CD4-positive, alpha-beta T cell treated with Interleukin-4 for 4 hours (primary cell): Measurements from ENCODE around the gene GMCL2.

Experiments used
- DNase-seq: peaks from one replicate; pipeline ENCODE4 v3.0.0-alpha.2; 2020

Gene GMCL2

DNA sequence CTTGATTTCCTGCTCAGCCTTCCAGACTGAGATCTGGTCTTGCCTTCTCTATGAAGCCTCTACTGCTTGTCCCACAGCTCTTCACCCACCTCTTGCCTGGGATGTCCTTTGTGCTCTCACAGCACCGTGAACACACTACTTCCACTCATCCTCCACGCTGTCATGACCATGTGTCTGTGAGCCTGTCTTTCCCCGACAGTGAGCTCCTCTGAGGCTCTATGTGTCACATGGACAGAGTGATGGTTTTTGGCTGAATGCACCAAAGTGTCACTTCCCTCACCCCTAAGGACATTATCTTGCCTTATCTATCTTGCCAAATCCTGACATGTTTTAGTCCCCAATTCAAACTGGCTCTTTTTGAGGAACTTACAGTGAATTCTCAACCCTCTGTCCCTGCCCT, 34.1 kb upstream of the GMCL2 start:
- DNase-seq, result no peak

DNA sequence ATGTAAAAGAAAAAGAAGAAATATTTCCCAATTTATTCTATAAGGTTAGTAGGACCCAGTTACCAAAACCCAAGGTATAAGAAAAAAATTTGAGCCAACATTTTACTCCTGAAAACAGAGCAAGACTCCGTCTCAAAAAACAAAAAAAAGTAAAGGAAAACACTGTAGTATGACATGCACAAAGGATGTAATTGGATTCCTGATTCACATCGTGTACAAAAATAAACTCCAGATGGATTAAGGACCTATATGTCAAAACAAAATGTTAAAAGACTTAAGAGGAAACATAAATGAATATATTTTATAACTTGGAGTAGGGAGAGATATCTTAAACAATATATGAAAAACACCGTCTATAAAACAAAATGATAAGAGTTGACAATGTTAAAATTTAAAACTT, 31.7 kb upstream of the GMCL2 start:
- no peak for DNase-seq

- DNase-seq, result no peak
Observed at GRCh38 chr5:178218237-178218776, 31.1 kb upstream of the GMCL2 start.

DNA sequence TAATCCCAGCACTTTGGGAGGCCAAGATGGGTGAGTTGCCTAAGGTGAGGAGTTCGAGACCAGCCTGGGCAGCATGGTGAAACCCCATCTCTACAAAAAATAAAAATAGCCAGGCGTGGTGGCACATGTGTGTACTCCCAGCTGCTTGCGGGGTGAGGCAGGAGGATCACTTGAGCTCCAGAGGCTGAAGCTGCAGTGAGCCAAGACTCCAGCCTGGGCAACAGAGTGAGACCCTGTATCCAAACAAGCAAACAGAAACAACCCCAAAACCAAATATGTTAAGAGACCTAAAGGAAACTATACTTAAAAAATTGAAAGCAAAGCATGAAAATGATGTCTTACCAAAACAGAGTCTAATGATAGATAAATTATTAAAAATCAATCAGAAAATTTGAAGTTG, 29.6 kb upstream of the GMCL2 start:
- DNase-seq, result no peak

DNA sequence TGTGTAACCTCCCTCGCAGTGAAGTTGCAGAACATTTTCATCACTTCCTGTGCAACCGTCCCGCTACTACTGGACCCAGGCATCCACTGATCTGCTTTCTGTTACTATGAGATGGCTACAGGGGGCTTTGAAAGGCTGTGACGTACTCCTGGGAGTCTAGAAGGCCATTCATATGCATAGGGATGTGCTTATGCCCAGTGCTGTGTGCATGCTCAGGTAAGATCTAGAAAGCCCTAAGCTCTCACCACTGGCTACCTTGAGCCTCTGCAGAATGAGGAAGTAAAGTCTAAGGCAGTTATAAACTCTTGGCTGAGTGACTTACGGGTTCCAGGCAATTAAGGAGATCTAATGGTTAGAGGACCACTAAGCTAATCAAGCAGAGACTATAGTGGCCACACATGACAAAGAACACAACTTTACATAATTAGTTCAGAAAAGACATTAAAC, 28.9 kb upstream of the GMCL2 start:
- no peak for DNase-seq

DNA sequence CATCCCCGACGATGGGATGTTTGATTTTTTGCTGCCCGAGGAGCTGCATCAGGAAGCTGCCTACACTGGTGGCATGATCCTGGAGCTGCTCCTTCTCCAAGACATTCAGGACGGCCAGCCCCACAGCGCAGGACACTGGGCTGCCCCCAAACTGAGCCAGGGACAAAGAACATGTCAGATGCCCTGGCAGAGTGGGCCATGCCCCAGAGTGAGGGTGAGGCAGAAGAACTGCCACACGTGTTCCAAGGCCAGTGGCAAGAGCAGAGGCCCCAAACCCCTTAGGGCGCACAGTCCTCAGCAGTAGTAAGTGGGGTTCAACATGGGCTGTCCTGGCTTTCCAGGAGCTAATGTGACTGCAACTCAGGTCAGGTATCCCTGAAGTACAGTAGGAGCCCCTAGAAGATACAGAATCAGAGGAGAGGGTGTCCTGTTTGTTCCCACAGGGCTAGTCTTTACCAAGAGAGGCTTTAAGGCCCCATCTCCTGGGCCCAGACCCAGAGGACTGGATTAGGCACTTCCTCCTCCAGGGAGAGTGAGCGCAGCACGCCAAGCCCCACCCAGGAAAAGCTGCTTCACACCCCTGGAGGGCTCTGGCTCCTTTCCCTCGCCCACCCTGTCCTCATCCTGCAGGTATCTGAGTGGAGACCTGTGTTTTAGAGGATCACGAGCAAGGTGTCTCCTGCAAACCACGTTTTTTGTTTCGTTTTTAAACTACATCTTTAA, 28.3 kb upstream of the GMCL2 start:
- no peak for DNase-seq

DNA sequence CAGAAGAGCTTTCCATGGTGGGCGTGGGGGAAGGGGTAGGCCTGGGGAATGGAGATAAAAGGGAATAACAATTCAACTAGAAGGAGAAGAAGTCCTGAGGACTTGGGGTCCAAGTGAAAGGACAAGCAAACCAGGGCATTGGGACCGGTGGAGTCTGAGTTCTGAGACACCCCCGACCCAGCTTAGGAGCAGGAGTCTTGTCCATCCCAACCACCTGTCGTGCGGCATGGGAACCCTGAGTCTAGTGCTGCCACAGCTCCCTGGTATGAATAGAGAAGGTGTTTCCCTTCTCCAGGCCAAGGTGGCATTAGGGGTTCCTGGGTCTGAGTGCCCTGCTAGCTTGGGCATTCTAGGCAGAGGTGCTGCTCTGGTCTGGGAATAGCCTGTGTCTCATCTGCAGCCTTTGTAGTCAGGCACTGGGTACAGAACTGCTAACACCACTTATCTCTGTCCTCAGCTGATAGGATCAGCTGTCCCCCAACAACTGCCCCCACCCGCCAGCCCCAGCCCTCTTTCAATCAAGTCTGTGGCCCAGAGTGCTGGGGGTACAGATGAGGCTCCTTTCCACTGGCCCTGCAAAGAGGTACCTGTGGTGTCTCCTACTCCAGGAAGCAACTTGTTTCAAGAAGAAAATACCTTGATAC, 27.1 kb upstream of the GMCL2 start:
- no peak for DNase-seq

DNA sequence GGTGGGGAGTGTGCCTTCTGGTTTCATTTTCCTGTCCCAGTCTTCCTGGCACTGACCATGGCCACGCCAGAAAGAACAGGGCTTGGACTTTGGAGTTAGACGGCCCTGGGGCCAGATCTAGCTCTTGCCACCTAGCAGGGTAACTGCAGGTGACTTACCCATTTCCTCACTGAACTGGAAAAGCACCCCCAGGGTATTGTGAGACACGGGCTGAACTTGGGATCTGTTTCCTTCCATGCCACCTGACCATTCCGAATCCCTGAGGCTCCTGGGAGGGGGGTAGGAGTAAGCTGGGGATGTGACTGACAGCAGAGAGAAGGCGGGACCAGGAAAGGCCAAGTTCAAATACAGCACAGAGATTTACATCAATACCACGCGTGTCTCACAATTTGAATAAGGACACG, 26.6 kb upstream of the GMCL2 start:
- DNase-seq, result no peak

GRCh38 chr5:178213003-178213461, 25.9 kb upstream of the GMCL2 start:
- DNase-seq, result no peak

DNA sequence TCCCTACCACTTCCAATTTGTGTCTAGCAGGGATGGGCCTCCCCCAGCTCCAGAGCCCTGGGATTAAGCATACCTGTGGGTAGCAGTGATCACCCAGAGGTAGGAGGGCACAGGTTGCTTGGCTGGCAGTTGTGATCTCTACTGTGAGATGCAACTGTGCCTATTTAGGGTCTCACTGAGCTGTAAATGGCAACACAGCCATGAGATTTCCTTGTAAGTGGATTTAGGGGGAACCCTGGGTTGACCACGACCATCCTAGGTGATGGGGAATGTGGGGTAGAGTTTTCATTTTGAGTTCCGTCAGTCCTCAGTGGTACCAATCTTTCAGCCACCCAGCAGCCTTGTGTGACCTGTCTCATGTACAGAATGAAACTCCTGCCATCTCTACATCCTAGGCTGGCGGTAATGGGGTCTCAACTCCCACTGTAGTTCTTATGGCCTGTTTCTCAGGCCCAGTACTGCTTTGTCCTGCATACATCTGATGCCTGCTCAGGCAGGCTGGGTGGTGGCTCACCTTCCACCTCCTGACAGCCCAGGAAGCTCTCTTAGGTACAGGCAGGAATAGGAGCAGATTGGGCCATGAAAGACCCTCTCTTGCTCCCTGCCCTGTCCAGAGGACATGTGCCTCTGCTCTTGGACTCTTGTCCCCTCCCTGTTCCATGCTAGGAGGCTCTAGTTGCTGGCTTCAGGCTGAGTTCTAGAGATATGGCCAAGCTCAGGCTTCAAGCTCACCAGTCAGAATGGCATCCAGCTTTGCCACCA, 25.3 kb upstream of the GMCL2 start:
- no peak for DNase-seq

DNA sequence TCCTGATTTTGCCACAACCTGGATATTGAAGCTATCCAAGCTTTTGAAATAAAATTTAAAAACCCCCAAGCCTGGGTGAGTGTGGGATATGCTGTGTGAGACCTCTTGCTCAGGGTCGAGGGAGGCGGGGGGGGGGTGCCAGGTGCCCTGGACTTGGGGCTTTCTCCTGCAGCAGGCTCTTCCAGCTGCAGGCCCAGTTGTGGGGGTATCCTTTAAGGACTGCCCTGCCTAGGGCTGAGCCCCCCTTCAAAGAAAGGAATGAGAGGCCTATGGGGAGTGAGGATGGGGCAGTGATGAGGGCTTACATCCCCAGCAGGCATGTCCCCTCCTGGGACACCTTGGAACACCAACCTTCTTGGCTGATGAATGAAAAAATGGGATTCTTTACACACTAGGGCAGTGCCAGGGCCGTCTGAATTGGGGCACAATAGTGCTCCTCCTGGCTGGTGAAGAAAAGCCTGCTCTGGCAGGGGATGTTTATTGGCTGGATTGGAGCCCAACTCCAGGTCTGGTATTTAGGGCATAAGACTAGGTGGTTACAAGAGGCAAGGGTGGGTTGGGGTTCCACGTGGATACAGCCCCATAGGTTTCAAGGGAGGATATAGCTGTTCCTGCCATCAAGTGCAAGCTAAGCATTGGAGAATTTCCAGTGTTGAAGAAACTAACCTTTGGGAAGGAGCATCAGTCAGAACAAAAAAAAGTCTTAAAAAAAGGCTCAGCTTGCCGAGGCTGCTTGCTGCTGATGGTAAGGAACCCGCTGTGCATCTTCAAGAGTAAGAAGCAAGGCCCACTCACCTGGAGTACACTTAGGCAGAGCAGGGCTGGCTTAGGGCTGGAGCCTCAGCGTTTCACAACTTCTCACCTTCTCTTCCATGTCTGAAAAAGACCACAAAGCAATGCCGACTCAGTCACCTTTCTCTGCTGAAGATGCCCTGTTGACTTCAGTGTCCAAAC, 24.2 kb upstream of the GMCL2 start:
- DNase-seq, result no peak

- DNase-seq, result no peak
Observed at GRCh38 chr5:178210686-178211085, 23.5 kb upstream of the GMCL2 start.

DNA sequence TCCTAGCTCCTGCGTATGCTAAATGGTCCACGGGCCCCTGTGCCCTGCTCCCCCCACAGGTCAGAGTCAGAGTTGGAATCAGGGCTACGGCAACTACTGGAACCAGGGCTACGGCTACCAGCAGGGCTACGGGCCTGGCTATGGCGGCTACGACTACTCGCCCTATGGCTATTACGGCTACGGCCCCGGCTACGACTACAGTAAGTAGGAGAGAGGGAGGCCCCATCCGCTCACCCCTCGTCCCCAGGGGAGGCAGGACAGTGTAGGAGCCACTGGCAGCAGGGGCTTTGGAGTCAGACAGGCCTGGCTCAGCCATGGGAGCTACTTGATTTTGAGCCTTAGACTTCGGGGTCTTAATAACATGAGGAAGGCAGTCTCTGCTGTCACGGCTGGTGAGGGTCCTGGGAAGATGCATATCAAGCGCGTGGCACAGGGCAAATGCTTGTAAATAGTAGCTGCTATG, 22.9 kb upstream of the GMCL2 start:
- no peak for DNase-seq

GRCh38 chr5:178209334-178210072, 22.3 kb upstream of the GMCL2 start:
- no peak for DNase-seq

DNA sequence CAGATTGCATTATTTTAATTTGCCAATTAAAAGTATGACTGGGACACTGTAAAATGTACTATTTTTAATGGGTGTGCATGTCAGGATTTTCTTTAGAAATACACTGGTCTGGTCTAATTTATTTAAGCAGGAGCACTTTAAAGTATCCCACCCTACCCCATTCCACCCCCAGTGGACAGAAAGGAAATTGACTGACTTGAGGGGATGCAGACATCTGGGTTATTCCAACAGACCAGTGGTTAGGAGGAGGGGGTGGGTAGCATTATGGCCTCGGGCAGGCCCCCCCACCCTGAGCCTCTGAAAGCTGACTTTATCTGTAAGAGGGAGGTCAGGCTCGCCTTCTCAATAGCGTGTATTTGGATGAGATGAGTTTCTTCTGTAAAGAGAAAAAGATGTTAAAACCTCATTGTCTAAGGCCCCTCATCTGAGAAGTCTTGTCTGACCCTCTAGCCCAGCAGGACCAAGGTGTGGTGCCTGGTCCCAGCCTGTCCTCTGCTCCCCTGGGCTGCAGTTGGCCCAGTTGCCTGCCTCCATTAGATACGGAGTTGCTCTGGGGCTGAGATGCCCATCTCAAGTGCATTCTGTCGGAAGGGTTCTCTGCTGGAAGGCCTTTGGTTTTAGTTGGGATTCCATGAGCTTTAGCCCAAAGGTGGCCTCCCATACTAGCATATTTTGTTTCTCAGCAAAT, 21.5 kb upstream of the GMCL2 start:
- DNase-seq, result no peak

GRCh38 chr5:178207917-178208280, 20.7 kb upstream of the GMCL2 start:
- DNase-seq, result no peak

DNA sequence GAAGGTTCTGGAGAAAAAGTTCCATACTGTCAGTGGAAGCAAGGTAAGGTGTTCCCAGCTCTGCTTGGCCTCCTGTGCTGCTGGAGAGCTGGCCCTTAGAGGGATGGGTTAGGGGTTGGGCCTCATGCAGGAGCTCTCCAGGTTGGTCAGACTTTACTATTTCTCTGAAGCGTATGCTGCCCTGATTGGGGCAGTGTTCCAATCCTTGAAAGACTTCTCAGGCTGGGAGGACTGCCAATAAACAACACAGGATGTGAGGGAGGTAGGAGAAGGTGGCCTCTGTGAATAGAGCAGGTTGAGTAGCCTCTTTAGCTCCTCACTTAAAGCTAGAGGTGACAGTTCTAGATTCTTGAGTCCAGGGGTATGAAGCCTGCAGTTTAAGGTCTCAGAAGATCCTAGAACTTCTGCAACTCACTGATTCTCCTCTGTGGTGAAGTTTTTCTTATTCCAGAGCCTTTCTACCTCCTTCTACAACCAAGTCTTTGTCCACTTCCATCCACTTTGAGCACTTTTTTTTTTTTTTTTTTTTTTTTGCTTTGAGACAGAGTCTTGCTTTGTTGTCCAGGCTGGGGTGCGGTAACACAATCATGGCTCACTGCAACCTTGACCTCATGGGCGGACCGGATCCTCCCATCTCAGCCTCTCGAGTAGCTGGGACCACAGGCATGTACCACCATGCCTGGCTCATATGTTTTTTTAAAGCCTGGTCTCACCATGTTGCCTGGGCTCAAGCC, 20.2 kb upstream of the GMCL2 start:
- DNase-seq, result no peak

- DNase-seq, result no peak
Observed at GRCh38 chr5:178206166-178207101, 19.3 kb upstream of the GMCL2 start.

DNA sequence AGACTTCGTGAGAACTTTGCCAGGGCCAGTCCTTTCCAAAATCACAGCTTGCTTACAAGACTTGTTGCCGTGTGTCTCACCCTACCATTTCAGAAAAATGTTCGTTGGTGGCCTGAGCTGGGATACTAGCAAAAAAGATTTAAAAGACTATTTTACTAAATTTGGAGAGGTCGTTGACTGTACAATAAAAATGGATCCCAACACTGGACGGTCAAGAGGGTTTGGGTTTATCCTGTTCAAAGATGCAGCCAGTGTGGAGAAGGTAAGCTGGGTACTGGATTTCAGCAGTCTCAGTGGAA, 18.5 kb upstream of the GMCL2 start:
- DNase-seq, result no peak
